Fibroblast of peridontal ligament (primary cell): Measurements from ENCODE around the gene PTPN20.
"Not testable (repeated sequence)": the region's sequence is repeated elsewhere in the genome, so short reads cannot be mapped to it uniquely, and the experiment has no call there.

Source experiments
- DNase-seq: peaks from one replicate; pipeline ENCODE4 v3.0.0-alpha.2; 2010; ENCODE audit errors: extremely low read depth

Gene PTPN20

GRCh38 chr10:46960742-46961141, 49.5 kb downstream of the PTPN20 start:
- DNase-seq: not testable (repeated sequence)

GRCh38 chr10:46963356-46963755, 52.1 kb downstream of the PTPN20 start:
- not testable (repeated sequence) for DNase-seq

- DNase-seq: not testable (repeated sequence)
These were observed 55.8 kb downstream of the PTPN20 start for GRCh38 chr10:46967013-46967412.

- not testable (repeated sequence) for DNase-seq
These were observed 69.0 kb downstream of the PTPN20 start for GRCh38 chr10:46980223-46980622.

GRCh38 chr10:46987233-46987924, 76.2 kb downstream of the PTPN20 start:
- DNase-seq: not testable (repeated sequence)

GRCh38 chr10:46992803-46993561, 81.8 kb downstream of the PTPN20 start:
- DNase-seq: peak; percentile 64

GRCh38 chr10:46995234-46995633, 84.0 kb downstream of the PTPN20 start:
- DNase-seq: peak; percentile 3

GRCh38 chr10:46998192-46998591, 87.0 kb downstream of the PTPN20 start:
- DNase-seq: no peak

GRCh38 chr10:46998595-46998994, 87.4 kb downstream of the PTPN20 start:
- no peak for DNase-seq

- no peak for DNase-seq
These were observed 88.0 kb downstream of the PTPN20 start for GRCh38 chr10:46999217-46999616.

GRCh38 chr10:47008769-47009168, 97.5 kb downstream of the PTPN20 start:
- DNase-seq: no peak

- no peak for DNase-seq
These were observed 98.1 kb downstream of the PTPN20 start for GRCh38 chr10:47009215-47009838.

GRCh38 chr10:47010036-47010435, 98.8 kb downstream of the PTPN20 start:
- DNase-seq: no peak

GRCh38 chr10:47012214-47012613, 101.0 kb downstream of the PTPN20 start:
- DNase-seq: no peak

- DNase-seq: no peak
These were observed 102.4 kb downstream of the PTPN20 start for GRCh38 chr10:47013507-47014154.

GRCh38 chr10:47015404-47015803, 104.2 kb downstream of the PTPN20 start:
- DNase-seq: no peak

GRCh38 chr10:47016564-47016963, 105.3 kb downstream of the PTPN20 start:
- DNase-seq: no peak

- DNase-seq: no peak
These were observed 107.0 kb downstream of the PTPN20 start for GRCh38 chr10:47018026-47018735.

GRCh38 chr10:47019155-47020145, 108.2 kb downstream of the PTPN20 start:
- no peak for DNase-seq

- DNase-seq: peak; percentile 40
These were observed 109.2 kb downstream of the PTPN20 start for GRCh38 chr10:47020471-47020870.
